Measurements from ENCODE around the gene EDDM3A.

DNA sequence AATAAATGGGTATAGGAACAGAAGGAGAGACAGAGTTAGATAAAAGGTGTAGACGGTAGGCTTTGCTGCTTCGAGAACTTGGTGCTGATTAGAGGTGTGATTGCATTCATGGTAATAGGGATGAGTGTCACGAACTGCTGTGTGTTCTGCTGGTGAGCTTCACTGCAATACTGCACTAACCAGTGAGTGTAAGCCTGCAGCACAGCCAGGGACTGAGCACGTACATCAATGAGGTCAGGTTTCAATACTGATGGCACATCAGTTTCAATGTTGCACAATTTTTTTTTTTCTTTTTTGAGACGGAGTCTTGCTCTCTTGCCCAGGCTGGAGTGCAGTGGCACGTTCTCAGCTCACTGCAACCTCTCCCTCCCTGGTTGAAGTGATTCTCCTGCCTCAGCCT, 24.9 kb upstream of the EDDM3A start:
- TF ChIP-seq, protein P1, sequence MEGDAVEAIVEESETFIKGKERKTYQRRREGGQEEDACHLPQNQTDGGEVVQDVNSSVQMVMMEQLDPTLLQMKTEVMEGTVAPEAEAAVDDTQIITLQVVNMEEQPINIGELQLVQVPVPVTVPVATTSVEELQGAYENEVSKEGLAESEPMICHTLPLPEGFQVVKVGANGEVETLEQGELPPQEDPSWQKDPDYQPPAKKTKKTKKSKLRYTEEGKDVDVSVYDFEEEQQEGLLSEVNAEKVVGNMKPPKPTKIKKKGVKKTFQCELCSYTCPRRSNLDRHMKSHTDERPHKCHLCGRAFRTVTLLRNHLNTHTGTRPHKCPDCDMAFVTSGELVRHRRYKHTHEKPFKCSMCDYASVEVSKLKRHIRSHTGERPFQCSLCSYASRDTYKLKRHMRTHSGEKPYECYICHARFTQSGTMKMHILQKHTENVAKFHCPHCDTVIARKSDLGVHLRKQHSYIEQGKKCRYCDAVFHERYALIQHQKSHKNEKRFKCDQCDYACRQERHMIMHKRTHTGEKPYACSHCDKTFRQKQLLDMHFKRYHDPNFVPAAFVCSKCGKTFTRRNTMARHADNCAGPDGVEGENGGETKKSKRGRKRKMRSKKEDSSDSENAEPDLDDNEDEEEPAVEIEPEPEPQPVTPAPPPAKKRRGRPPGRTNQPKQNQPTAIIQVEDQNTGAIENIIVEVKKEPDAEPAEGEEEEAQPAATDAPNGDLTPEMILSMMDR (IDR thresholded peaks at IDR 0.05; ENCODE audit: low read length), result no peak
- TF ChIP-seq EZH2phosphoT487 (IDR thresholded peaks at IDR 0.05; ENCODE audit: low read length), result no peak
